CD14-positive monocyte (primary cell): ENCODE data around the gene GPR17. TPM values are rescaled to one million over a fixed set of nuclear protein-coding genes. Genes with fewer than 3 reads are reported as not detected.

ENCODE experiments used
- DNase-seq, 3 donors: peaks; one replicate each; pipeline ENCODE4 v3.0.0-alpha.2; 2011 to 2022
- H2AFZ ChIP-seq: 2 replicates; pipeline ENCODE4 v1.6.0; 2012; ENCODE audit warnings: mild to moderate bottlenecking, low read depth, low read length, inconsistent platforms; ENCODE audit not compliant: insufficient read depth, poor library complexity, severe bottlenecking
- H3K27ac ChIP-seq, 2 donors: 1 replicate in 1 of 2; 2 replicates in 1 of 2; pipeline ENCODE4 v1.5.1; 2012 to 2013; ENCODE audit warnings: low read length in 2 of 2, control low read depth in 1 of 2, inconsistent platforms in 1 of 2, low read depth in 1 of 2, mild to moderate bottlenecking in 1 of 2
- H3K27me3 ChIP-seq, 2 donors: one replicate each; pipeline versions ENCODE4 v1.6.0 to v1.6.1; 2011 to 2013; ENCODE audit warnings: low read length in 2 of 2; ENCODE audit not compliant: control insufficient read depth in 2 of 2, insufficient read depth in 2 of 2
- H3K36me3 ChIP-seq, 2 donors: replicated peaks in 1 of 2; 1 replicate in 1 of 2; 2 replicates in 1 of 2; pipeline versions ENCODE4 v1.5.1 to v1.6.1; 2012 to 2013; ENCODE audit warnings: low read length in 2 of 2, control low read depth in 1 of 2, inconsistent platforms in 1 of 2, mild to moderate bottlenecking in 1 of 2; ENCODE audit not compliant: insufficient read depth in 2 of 2, control insufficient read depth in 1 of 2
- H3K4me1 ChIP-seq, 2 donors: 1 replicate in 1 of 2; 2 replicates in 1 of 2; pipeline versions ENCODE4 v1.5.1 to v1.6.1; 2012 to 2013; ENCODE audit warnings: low read length in 2 of 2, control low read depth in 1 of 2, inconsistent platforms in 1 of 2, mild to moderate bottlenecking in 1 of 2, moderate library complexity in 1 of 2; ENCODE audit not compliant: insufficient read depth in 2 of 2, control insufficient read depth in 1 of 2
- H3K4me2 ChIP-seq: replicated peaks from 2 replicates; pipeline ENCODE3; 2012; ENCODE audit warnings: low read length, moderate library complexity, mild to moderate bottlenecking; ENCODE audit not compliant: poor library complexity, severe bottlenecking; ENCODE audit errors: extremely low read depth
- H3K4me3 ChIP-seq, 3 experiments: fragments of 200-600 bp in 1 of 3; sonication (generic) in 1 of 3; replicated peaks in 1 of 3; 1 replicate in 2 of 3; 2 replicates in 1 of 3; pipeline ENCODE4 v1.5.1; 2011 to 2013; ENCODE audit warnings: low read length in 3 of 3, mild to moderate bottlenecking in 3 of 3, control low read depth in 2 of 3, low read depth in 2 of 3, inconsistent platforms in 1 of 3, moderate library complexity in 1 of 3
- H3K79me2 ChIP-seq: 2 replicates; pipeline ENCODE4 v1.6.0; 2012; ENCODE audit warnings: mild to moderate bottlenecking, control low read depth, inconsistent platforms, low read length, moderate library complexity; ENCODE audit not compliant: insufficient read depth
- H3K9ac ChIP-seq: 2 replicates; pipeline ENCODE4 v1.6.0; 2017; ENCODE audit warnings: low read length, mild to moderate bottlenecking; ENCODE audit not compliant: insufficient read depth, poor library complexity, severe bottlenecking
- H3K9me3 ChIP-seq, 2 donors: replicated peaks in 1 of 2; 1 replicate in 1 of 2; 2 replicates in 1 of 2; pipeline versions ENCODE4 v1.5.1 to v1.6.1; 2012 to 2013; ENCODE audit warnings: low read length in 2 of 2, control low read depth in 1 of 2; ENCODE audit not compliant: control insufficient read depth in 1 of 2, insufficient read depth in 1 of 2
- H4K20me1 ChIP-seq: 2 replicates; pipeline ENCODE4 v1.6.0; 2012; ENCODE audit warnings: mild to moderate bottlenecking, low read length, control low read depth, moderate library complexity; ENCODE audit not compliant: insufficient read depth
- H3K27ac Mint-ChIP-seq, 7 donors: one replicate each; pipeline ENCODE4 v1.8.0; 2020; ENCODE audit warnings: mild to moderate bottlenecking in 7 of 7, mixed read lengths in 7 of 7, moderate library complexity in 6 of 7, inconsistent platforms in 2 of 7
- H3K27me3 Mint-ChIP-seq, 3 donors: one replicate each; pipeline ENCODE4 v1.8.0; 2021 to 2022; ENCODE audit warnings: low read depth in 3 of 3, mild to moderate bottlenecking in 3 of 3, mixed read lengths in 3 of 3, moderate library complexity in 3 of 3, inconsistent platforms in 1 of 3
- H3K36me3 Mint-ChIP-seq, 2 donors: one replicate each; pipeline ENCODE4 v1.8.0; 2020; ENCODE audit warnings: mixed read lengths in 2 of 2, inconsistent platforms in 1 of 2, mild to moderate bottlenecking in 1 of 2
- H3K4me1 Mint-ChIP-seq: one replicate; pipeline ENCODE4 v1.8.0; 2020; ENCODE audit warnings: mild to moderate bottlenecking, mixed read lengths
- H3K4me3 Mint-ChIP-seq, 2 donors: one replicate each; pipeline ENCODE4 v1.8.0; 2020; ENCODE audit warnings: mild to moderate bottlenecking in 2 of 2, mixed read lengths in 2 of 2, moderate library complexity in 1 of 2
- H3K9me3 Mint-ChIP-seq, 7 donors: one replicate each; pipeline ENCODE4 v1.8.0; 2020 to 2022; ENCODE audit warnings: mixed read lengths in 7 of 7, mild to moderate bottlenecking in 6 of 7, moderate library complexity in 6 of 7, inconsistent platforms in 2 of 7
- CTCF ChIP-seq: fragments of 200-600 bp; IDR thresholded peaks from one replicate; pipeline ENCODE4 v1.8.0; 2022; ENCODE audit warnings: antibody characterized with exemption, mild to moderate bottlenecking
- WGBS: methylation state at CpG from one replicate; pipeline ENCODE4 v1.1.5; 2013; ENCODE audit warnings: missing lambda C conversion rate; ENCODE audit not compliant: insufficient coverage; 5-methylcytosine and 5-hydroxymethylcytosine counted together
- intact Hi-C, 2 donors: fragments of 100-400 bp; cut with micrococcal nuclease; formaldehyde crosslinking; loops; one replicate each; pipeline versions ENCODE4 v1.15.0 to v1.15.1; 2023
- polyA plus RNA-seq, 3 donors: library from polyadenylated mRNA; depleted of rRNA in 1 of 3; unstranded in 2 of 3; stranded (reverse) in 1 of 3; fragments of 300-500 nt in 2 of 3; fragments of >200 nt in 1 of 3; fragmentation: Illumina TruSeq in 2 of 3; gene quantifications; 1 replicate in 2 of 3; 2 replicates in 1 of 3; pipeline ENCODE4 v1.2.3, GENCODE V29; 2012 to 2021

GPR17 gene
- polyA plus RNA-seq, 3 donors, result 0.07 TPM; not detected in 2

GRCh38 chr2:127634066-127634617, 11.8 kb upstream of the GPR17 start:
- intact Hi-C loops, result no loop called here
- Mint-ChIP-seq H3K27me3 (peaks cover 0 to 1% (median 0%) of the 10 kb centered on the region in 3 donors), H3K9me3 (no peaks in the 10 kb centered on the region), H3K4me1 (peaks cover 79% of the 10 kb centered on the region), H3K4me3 (no peak overlapping the region), H3K36me3 (peaks cover 2 to 10% of the 10 kb centered on the region in 2 donors), H3K27ac (peak overlapping the region in 4 of 7 donors; percentile 10 to 71 (median 34))
- no peaks in the 10 kb centered on the region for H3K79me2 ChIP-seq
- TF ChIP-seq CTCF, result no peak
- no peaks in the 10 kb centered on the region for H3K9me3 ChIP-seq
- no peak overlapping the region for H3K4me3 ChIP-seq
- no peak overlapping the region for H3K4me2 ChIP-seq
- H3K4me1 ChIP-seq, result peaks cover 79 to 95% of the 10 kb centered on the region in 2 donors
- DNase-seq, result no peak
- no peaks in the 10 kb centered on the region for H3K36me3 ChIP-seq
- H2AFZ ChIP-seq, result peak overlapping the region; percentile 55
- no peaks in the 10 kb centered on the region for H3K27me3 ChIP-seq
- no peaks in the 10 kb centered on the region for H4K20me1 ChIP-seq
- H3K9ac ChIP-seq, result no peak overlapping the region
- peak overlapping the region; percentile 1 to 53 for H3K27ac ChIP-seq
- WGBS, result 73% methylated on average over 9 of the region's 16 CpGs

GRCh38 chr2:127634626-127635379, 11.2 kb upstream of the GPR17 start:
- Mint-ChIP-seq H3K4me1 (peaks cover 75% of the 10 kb centered on the region), H3K36me3 (peaks cover 2 to 10% of the 10 kb centered on the region in 2 donors), H3K9me3 (no peaks in the 10 kb centered on the region), H3K27ac (peak overlapping the region in 1 of 7 donors; percentile 64), H3K27me3 (peaks cover 0 to 1% (median 0%) of the 10 kb centered on the region in 3 donors), H3K4me3 (no peak overlapping the region)
- Histone ChIP-seq H3K4me2 (no peak overlapping the region), H2AFZ (no peak overlapping the region), H3K9me3 (no peaks in the 10 kb centered on the region), H3K27ac (no peak overlapping the region), H3K4me3 (no peak overlapping the region), H3K27me3 (no peaks in the 10 kb centered on the region), H3K79me2 (no peaks in the 10 kb centered on the region), H3K9ac (no peak overlapping the region), H3K36me3 (no peaks in the 10 kb centered on the region), H3K4me1 (peaks cover 72 to 94% of the 10 kb centered on the region in 2 donors), H4K20me1 (no peaks in the 10 kb centered on the region)
- no peak for DNase-seq
- WGBS, result 93% methylated on average over 14 of the region's 17 CpGs
- intact Hi-C loops, result no loop called here
- no peak for TF ChIP-seq CTCF
